HFFc6 (cell line): ENCODE results near the gene WDPCP. TPM values are rescaled to one million over a fixed set of nuclear protein-coding genes. Genes with fewer than 3 reads are reported as not detected.

ENCODE experiments used
- DNase-seq: peaks from one replicate; pipeline ENCODE4 v3.0.0-alpha.2; 2018
- H3K27ac Mint-ChIP-seq: 2 replicates; pipeline ENCODE4 v1.8.0; 2020; ENCODE audit warnings: mild to moderate bottlenecking, mixed read lengths
- H3K27me3 Mint-ChIP-seq: 2 replicates; pipeline ENCODE4 v1.8.0; 2021; ENCODE audit warnings: mild to moderate bottlenecking, moderate library complexity, mixed read lengths; ENCODE audit not compliant: insufficient read depth
- H3K36me3 Mint-ChIP-seq: 2 replicates; pipeline ENCODE4 v1.8.0; 2021; ENCODE audit warnings: low read depth, mixed read lengths
- H3K4me1 Mint-ChIP-seq: 2 replicates; pipeline ENCODE4 v1.8.0; 2020; ENCODE audit warnings: low read depth, mixed read lengths
- H3K4me3 Mint-ChIP-seq: 2 replicates; pipeline ENCODE4 v1.8.0; 2020; ENCODE audit warnings: mild to moderate bottlenecking, moderate library complexity, mixed read lengths
- H3K9me3 Mint-ChIP-seq: 2 replicates; pipeline ENCODE4 v1.8.0; 2020; ENCODE audit warnings: mild to moderate bottlenecking, mixed read lengths
- total RNA-seq, 6 experiments: library from RNA; stranded (reverse); fragmentation: NEBNext Ultra II Directional; extraction: Animal tissue kit (Norgen Biotek cat#: 25700); gene quantifications; 2 replicates in 1 of 6; 3 replicates in 5 of 6; pipeline ENCODE4 v1.2.3, GENCODE V29; 2021
- TF ChIP-seq, protein P1 (sequence below): fragments of 200-600 bp; sonication (generic); IDR thresholded peaks from 2 replicates; pipeline ENCODE4 v1.5.0; 2021; ENCODE audit warnings: antibody characterized with exemption, mild to moderate bottlenecking

WDPCP gene
- total RNA-seq, 6 experiments from 2014 or later, result 3.0 to 5.9 (median 4.6) TPM

DNA sequence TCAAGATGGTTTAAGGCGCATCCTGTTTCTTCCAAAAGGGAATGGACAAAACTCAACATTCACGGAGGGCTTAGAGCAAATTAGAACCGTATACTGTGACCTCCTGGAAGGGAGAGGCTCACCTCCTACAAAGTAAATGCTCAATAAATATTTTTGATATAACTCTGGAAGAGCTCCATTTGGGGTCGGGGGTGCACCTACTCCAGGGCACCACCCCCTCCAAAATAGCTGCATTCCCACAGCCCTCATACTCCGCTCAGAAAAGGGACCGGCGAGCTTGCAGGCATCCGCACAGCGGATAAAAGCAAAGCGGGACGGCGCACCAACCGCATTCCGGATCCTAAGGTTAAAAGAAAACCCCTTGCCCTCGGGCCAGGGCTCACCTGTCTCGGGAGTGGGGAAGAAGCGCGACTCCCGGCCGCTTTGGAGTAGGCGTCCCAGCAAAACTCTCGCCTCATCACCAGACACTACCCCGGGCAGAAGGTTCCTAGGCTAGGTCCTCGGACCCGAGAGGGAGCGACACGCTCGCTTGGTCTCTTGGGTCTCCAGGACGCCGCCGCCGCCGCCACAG is 378 bp downstream of the WDPCP start:
- no peak for DNase-seq
- Mint-ChIP-seq H3K27ac (peak overlapping the region; percentile 98), H3K36me3 (peaks cover 14% of the 10 kb centered on the region)

DNA sequence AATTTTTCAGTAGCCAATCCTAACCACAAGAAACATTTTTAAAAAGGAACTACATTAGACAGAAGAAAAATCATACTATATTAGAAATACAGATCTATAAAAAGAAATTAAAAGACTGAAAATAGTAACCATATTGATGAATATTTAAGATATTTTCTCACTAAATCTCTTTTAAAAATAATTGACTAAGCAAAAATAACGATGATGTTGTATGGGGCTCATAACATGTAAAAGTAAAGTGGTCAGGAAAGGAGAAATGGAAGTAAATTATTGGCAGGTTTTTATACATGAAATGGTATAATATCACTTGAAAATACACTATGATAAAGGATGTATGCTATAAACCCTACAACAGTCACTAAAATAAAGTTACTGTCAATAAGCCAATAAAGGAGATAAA is 5.4 kb downstream of the WDPCP start:
- no peak for DNase-seq
- TF ChIP-seq, protein P1, sequence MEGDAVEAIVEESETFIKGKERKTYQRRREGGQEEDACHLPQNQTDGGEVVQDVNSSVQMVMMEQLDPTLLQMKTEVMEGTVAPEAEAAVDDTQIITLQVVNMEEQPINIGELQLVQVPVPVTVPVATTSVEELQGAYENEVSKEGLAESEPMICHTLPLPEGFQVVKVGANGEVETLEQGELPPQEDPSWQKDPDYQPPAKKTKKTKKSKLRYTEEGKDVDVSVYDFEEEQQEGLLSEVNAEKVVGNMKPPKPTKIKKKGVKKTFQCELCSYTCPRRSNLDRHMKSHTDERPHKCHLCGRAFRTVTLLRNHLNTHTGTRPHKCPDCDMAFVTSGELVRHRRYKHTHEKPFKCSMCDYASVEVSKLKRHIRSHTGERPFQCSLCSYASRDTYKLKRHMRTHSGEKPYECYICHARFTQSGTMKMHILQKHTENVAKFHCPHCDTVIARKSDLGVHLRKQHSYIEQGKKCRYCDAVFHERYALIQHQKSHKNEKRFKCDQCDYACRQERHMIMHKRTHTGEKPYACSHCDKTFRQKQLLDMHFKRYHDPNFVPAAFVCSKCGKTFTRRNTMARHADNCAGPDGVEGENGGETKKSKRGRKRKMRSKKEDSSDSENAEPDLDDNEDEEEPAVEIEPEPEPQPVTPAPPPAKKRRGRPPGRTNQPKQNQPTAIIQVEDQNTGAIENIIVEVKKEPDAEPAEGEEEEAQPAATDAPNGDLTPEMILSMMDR, result no peak
- Mint-ChIP-seq H3K4me3 (no peak overlapping the region), H3K27me3 (peaks cover 3% of the 10 kb centered on the region; the same call in 1 of the 2 replicates), H3K36me3 (no peaks in the 10 kb centered on the region), H3K9me3 (no peaks in the 10 kb centered on the region), H3K4me1 (peaks cover 37% of the 10 kb centered on the region), H3K27ac (no peak overlapping the region; the same call in 1 of the 2 replicates)

More for the DNA sequence above, 378 bp downstream of the WDPCP start:
- Mint-ChIP-seq H3K27me3 (peaks cover 3% of the 10 kb centered on the region), H3K4me1 (peaks cover 44% of the 10 kb centered on the region), H3K9me3 (no peaks in the 10 kb centered on the region), H3K4me3 (peak overlapping the region; percentile 100)
- TF ChIP-seq, protein P1, result no peak

DNA sequence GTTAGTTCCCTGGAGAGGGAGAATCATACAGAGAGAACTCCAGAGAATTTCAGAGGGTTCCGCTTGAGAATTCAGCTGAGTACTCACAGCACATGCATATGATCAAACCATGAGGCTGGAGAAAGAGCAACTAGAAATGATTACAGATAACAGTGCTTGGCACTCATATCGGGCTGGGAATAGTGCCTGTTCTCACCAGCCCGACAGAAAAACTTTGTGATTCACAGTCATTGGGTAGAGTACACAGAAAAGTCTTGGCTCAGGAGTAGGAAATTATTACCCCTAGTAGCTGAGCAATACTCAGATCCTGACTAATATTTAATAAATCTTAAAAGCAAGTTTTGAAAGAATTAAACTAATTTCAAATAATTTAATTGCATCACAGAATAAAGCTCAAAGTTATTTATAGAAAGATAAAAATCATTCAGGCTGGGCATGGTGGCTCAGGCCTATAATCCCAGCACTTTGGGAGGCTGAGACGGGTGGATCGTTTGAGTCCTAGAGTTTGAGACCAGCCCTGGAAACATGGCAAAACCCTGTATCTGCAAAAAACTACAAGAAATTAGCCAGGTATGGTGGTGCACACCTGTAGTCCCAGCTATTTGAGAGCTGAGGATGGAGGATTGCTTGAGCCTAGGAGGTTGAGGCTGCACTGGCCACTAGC is 6.8 kb downstream of the WDPCP start:
- DNase-seq, result peak; percentile 10
- H3K9me3 Mint-ChIP-seq, result no peaks in the 10 kb centered on the region
- peaks cover 26% of the 10 kb centered on the region for H3K4me1 Mint-ChIP-seq
- no peak overlapping the region for H3K27ac Mint-ChIP-seq
- TF ChIP-seq, protein P1, result no peak
- no peak overlapping the region for H3K4me3 Mint-ChIP-seq
- peaks cover 3% of the 10 kb centered on the region; the same call in 1 of the 2 replicates for H3K27me3 Mint-ChIP-seq
- no peaks in the 10 kb centered on the region for H3K36me3 Mint-ChIP-seq

DNA sequence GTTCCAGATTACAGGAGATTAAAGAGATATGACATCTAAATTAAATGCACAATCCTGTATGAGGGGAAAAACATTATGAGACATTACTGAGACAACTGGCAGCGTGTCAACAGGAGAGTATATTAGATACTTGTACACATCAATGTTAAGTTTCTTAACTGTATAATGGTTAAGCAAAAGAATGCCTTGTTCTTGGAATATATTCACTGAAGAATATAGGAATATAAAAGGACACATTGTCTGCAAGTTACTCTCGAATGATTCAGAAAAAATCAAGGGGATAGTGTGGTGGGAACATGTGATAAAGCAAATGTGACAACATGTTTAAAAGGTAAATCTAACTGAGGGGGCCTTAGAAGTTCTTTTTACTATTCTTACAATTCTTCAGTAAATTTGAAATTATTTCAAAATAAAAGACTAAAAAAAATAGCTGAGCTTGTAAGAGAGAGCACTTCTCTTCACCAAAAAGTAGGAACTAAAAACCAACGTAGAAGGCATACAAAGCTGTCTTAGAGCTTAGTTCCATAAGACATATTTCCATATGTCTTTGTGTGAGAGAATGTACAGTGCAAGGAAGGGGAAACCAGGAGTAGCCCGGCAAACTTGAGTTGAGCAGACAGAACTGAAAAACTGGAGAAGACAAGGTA is 7.5 kb downstream of the WDPCP start:
- H3K27me3 Mint-ChIP-seq, result peaks cover 3% of the 10 kb centered on the region; the same call in 1 of the 2 replicates
- H3K27ac Mint-ChIP-seq, result no peak overlapping the region
- H3K36me3 Mint-ChIP-seq, result no peaks in the 10 kb centered on the region
- DNase-seq, result no peak
- peaks cover 21% of the 10 kb centered on the region; the same call in 1 of the 2 replicates for H3K4me1 Mint-ChIP-seq
- TF ChIP-seq, protein P1, result no peak
- no peak overlapping the region for H3K4me3 Mint-ChIP-seq
- H3K9me3 Mint-ChIP-seq, result no peaks in the 10 kb centered on the region

DNA sequence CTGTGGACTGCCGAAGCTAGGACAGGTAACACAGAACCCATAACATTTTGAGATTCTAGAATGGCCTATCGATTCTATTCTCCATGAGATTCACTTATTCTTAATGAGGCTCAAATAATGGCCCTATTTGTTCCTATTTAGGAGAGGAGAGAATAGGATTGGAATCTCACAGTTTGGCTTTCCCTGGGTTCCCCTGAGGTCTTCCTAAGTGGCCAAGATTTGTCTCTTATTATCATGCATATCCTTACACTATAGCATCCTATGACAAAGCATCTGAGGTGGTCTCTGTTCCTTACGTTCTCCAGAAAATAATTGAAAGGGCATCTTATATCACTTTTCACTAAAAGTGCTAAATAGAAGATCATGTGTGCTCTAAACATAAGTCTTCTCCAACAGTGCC is 9.5 kb downstream of the WDPCP start:
- DNase-seq, result no peak
- Mint-ChIP-seq H3K4me1 (peaks cover 21% of the 10 kb centered on the region; the same call in 1 of the 2 replicates), H3K36me3 (no peaks in the 10 kb centered on the region), H3K27me3 (peaks cover 3% of the 10 kb centered on the region; the same call in 1 of the 2 replicates), H3K9me3 (no peaks in the 10 kb centered on the region), H3K27ac (no peak overlapping the region), H3K4me3 (no peak overlapping the region)
- TF ChIP-seq, protein P1, result no peak
